NCI-H226 (cell line): Measurements from ENCODE around the gene MT2A.

Experiments used
- DNase-seq: peaks from one replicate; pipeline ENCODE4 v3.0.0-alpha.2; 2015

The MT2A gene

GRCh38 chr16:56641166-56641565, 32.8 kb downstream of the MT2A start:
- no peak for DNase-seq

GRCh38 chr16:56643080-56643778, 34.8 kb downstream of the MT2A start:
- peak; percentile 88 for DNase-seq

- DNase-seq = no peak
Observed at GRCh38 chr16:56643833-56644232, 35.4 kb downstream of the MT2A start.

- DNase-seq = no peak
Observed at GRCh38 chr16:56645311-56645710, 36.9 kb downstream of the MT2A start.

GRCh38 chr16:56645838-56646237, 37.5 kb downstream of the MT2A start:
- no peak for DNase-seq

GRCh38 chr16:56647641-56648431, 39.5 kb downstream of the MT2A start:
- no peak for DNase-seq

GRCh38 chr16:56649271-56649670, 40.9 kb downstream of the MT2A start:
- no peak for DNase-seq

GRCh38 chr16:56649820-56650219, 41.4 kb downstream of the MT2A start:
- no peak for DNase-seq

- DNase-seq = no peak
Observed at GRCh38 chr16:56651586-56651985, 43.2 kb downstream of the MT2A start, which contains the start of gene MT1B. Gene MT1B (plus strand): TSS chr16:56651886. CDS start chr16:56651954, 68 bp downstream.

GRCh38 chr16:56652600-56652999, 44.2 kb downstream of the MT2A start:
- no peak for DNase-seq

GRCh38 chr16:56653218-56653617, 44.8 kb downstream of the MT2A start:
- no peak for DNase-seq

- peak; percentile 72 for DNase-seq
Observed at GRCh38 chr16:56657555-56658326, 49.4 kb downstream of the MT2A start, which contains the start of gene MT1F. Gene MT1F (plus strand): TSS chr16:56657959. CDS start chr16:56658059, 100 bp downstream.

GRCh38 chr16:56658327-56658875, 50.0 kb downstream of the MT2A start:
- no peak for DNase-seq
